ENCODE data around the gene IPO9. TPM values are rescaled to one million over a fixed set of nuclear protein-coding genes. Genes with fewer than 3 reads are reported as not detected.

Gene IPO9
- total and polyA plus RNA-seq, 2 of the 4 experiments (the other 2 are of a cell fraction): 14.0 to 23.4 TPM

- no peak overlapping the region for H4K8ac ChIP-seq (ENCODE audit: low read depth in 2 of 2, low read length in 2 of 2)
- no peak overlapping the region for H2BK5ac ChIP-seq (ENCODE audit: low read depth, low read length, poor library complexity, severe bottlenecking)
- H2BK15ac ChIP-seq (ENCODE audit: low read depth, low read length): no peak overlapping the region
- H3K36me3 ChIP-seq (ENCODE audit: control insufficient read depth, insufficient read depth, low read length): peaks cover 49% of the 10 kb centered on the region
- H3K4ac ChIP-seq (ENCODE audit: low read depth, low read length): no peak overlapping the region
- no peak overlapping the region for H3K18ac ChIP-seq (ENCODE audit: low read depth, low read length)
- peaks cover 12% of the 10 kb centered on the region; the same call in 1 of the 2 replicates for H4K20me1 ChIP-seq (ENCODE audit: insufficient read depth, low read length)
- no peak overlapping the region for H2AK9ac ChIP-seq (replicated peaks; ENCODE audit: low read depth, low read length, poor library complexity)
- H3K4me2 ChIP-seq (ENCODE audit: low read depth, low read length): no peak overlapping the region
- H4K91ac ChIP-seq (ENCODE audit: insufficient read depth, low read depth, low read length): no peak overlapping the region
- 93% methylated on average over 3 of the region's 12 CpGs; no CpG with 5 or more reads in 1 of the 2 experiments for WGBS, 2 experiments (ENCODE audit: extremely low coverage in 2 of 2, insufficient read length in 1 of 2)
- H2BK120ac ChIP-seq (ENCODE audit: low read depth, low read length): no peak overlapping the region
- ChIA-PET POLR2A (ENCODE audit: unreplicated experiment) (no interaction called here), CTCF (no interaction called here)
- no peak overlapping the region for H2AFZ ChIP-seq (replicated peaks; ENCODE audit: low read length, poor library complexity)
- H3K9ac ChIP-seq (ENCODE audit: low read depth, low read length): no peak overlapping the region
- no peak overlapping the region for H2BK20ac ChIP-seq (ENCODE audit: low read depth, low read length)
- peaks cover 9% of the 10 kb centered on the region for H3K4me1 ChIP-seq (ENCODE audit: control insufficient read depth, insufficient read depth, low read length)
- H3K23ac ChIP-seq (ENCODE audit: low read depth, low read length): no peak overlapping the region
- intact Hi-C loops (cut with micrococcal nuclease): no loop called here
- no peak for TF ChIP-seq RCOR1 (IDR thresholded peaks at IDR 0.05; ENCODE audit: insufficient replicate concordance, low read length)
- TF ChIP-seq CHD1 (IDR thresholded peaks at IDR 0.05; ENCODE audit: low read depth, low read length): no peak
- no peak for TF ChIP-seq USF2 (IDR thresholded peaks at IDR 0.05; ENCODE audit: low read depth, low read length)
- no peak for TF ChIP-seq MAZ (IDR thresholded peaks at IDR 0.05; ENCODE audit: borderline replicate concordance, low read depth, low read length)
- H3K9me3 ChIP-seq (ENCODE audit: control insufficient read depth, insufficient read depth, low read length): no peaks in the 10 kb centered on the region
- H3K27ac ChIP-seq (ENCODE audit: insufficient read depth, low read length): no peak overlapping the region
- no peak for DNase-seq
- H3K4me3 ChIP-seq (ENCODE audit: insufficient read depth, low read depth, low read length): no peak overlapping the region
- peaks cover 10% of the 10 kb centered on the region; the same call in 1 of the 2 replicates for H3K9me1 ChIP-seq (ENCODE audit: insufficient read depth, low read length)
- ATAC-seq (ENCODE audit: low read depth): no peak
- TSS peak; percentile 83 for BruUV-seq (replicated peaks)
- peaks cover 32 to 70% of the 10 kb centered on the region in 2 experiments for H3K79me1 ChIP-seq (ENCODE audit: low read depth in 1 of 2, low read length in 2 of 2)
- in situ Hi-C loops (cut with MboI; ENCODE audit: low sequenced_read_pairs): no loop called here
- dilution Hi-C loops (cut with HindIII; ENCODE audit: low sequenced_read_pairs, unreplicated experiment): no loop called here
- H3K14ac ChIP-seq (replicated peaks; ENCODE audit: low read depth, low read length): no peak overlapping the region
- no peak overlapping the region for H3K56ac ChIP-seq (ENCODE audit: extremely low read depth, insufficient read depth, low read length)
- no peak overlapping the region for H2AK5ac ChIP-seq (ENCODE audit: low read depth, low read length)
- H3K27me3 ChIP-seq (ENCODE audit: control insufficient read depth, insufficient read depth, low read length): no peaks in the 10 kb centered on the region
- no peak overlapping the region for H4K5ac ChIP-seq (ENCODE audit: low read depth, low read length)
Observed at GRCh38 chr1:201782353-201782752, 46.6 kb upstream of the IPO9 start.
